ENCODE data around the gene CDK14.

GRCh38 chr7:91051966-91052365 lies 455.8 kb downstream of the CDK14 start:
- no peak for TF ChIP-seq POLR2A (IDR thresholded peaks at IDR 0.05)
- TF ChIP-seq CTCF (IDR thresholded peaks at IDR 0.05) = no peak

All from heart left ventricle (tissue), 13 donors.